ENCODE results near the gene SLFNL1.

The SLFNL1 gene
- 0 to 0.30 (median 0.25) reads per million in 4 donors for total RNA-seq

DNA sequence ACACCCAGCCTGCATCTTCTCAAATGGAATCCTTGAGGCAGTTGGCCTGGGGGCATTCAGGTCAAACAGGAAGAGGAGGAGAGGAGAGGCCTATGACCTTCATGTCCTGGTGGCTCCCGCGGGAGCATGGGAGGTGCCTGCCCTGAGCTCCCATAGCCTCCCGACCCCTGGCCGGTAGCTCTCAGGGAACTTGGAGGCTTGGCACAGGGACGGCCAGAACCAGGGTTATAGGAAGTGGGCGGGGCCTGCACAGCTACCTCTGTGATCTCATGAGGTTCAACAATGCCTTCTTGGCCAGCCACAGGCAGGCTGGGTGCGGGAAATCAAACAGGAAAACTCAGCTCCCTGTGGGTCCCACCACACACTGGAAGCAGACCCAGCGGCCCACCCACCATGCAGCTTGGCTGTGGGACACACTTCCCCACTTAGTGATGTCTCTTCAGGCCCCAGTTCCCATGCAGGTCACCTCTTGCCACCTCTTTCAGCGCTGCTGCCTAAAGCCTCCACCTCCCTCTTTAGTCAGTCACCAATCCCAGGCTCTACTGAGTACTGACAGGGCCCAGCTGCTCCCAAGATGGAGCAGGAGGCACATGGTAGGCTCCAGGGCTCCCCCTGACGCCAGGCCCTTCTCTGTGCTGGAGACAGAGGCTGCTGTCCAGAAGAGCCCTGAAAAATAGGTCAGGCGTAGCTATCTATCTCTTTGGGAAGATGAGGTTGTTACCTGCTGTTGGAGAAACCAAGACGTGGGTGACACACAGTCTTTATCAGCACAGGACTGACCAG is at the start of gene SLFNL1:
Gene SLFNL1, minus strand, starts transcription at position 200 of the 783 bp plus-strand sequence. CDS start 1,065 bp downstream, outside the sequence.
- no peak for DNase-seq

DNA sequence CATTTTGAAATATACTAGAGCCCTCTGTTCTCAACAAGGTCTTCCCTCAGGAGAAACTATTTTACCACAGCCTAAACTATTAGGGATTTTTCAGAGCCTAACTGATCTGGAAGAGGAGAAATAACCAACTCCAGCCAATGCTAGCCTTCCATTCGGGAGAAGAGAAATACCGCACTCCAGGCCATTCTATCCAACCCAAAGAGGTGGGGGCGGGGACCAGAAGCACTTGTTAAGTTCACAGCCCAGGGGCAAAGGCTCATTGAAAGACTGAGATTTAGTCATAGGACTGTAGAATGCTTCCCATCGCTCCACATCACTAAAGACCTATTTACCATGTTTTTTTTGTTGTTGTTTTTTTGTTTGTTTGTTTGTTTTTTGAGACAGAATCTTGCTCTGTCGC is 35.4 kb upstream of the SLFNL1 start:
- DNase-seq = no peak

DNA sequence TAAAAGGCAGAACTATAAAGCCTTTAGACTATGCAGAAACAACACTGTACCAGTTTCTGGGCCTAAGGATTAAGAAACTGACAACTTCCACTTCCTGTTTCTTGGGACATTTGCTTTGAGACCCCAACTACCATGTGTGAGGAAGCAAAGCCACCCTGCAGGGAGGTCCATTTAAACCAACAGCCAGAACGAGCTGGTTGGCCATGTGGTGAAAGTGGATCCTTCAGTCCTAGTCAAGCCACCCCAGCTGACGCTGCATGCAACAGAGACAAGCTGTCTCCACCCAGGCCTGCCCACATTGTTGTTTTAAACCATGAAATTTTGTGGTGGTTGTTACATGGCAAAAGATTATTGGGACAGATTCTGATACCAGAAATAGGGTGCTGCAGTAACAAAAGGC is 31.8 kb upstream of the SLFNL1 start:
- no peak for DNase-seq

DNA sequence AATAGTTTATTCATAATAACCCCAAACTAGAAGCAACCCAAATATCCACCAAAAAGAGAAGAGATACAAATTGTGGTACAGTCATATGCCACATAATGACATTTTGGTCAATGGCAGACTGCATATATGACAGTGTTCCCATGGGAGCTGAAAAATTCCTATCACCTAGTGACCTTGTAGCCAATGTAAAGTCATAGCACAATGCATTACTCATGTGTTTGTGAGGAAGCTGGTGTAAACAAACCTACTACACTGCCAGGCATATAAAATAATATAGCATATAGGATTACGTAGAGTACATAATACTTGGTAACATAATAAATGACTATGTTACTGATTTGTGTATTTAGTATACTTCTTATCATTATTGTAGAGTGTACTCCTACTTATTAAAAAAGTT is 29.5 kb upstream of the SLFNL1 start:
- no peak for DNase-seq

DNA sequence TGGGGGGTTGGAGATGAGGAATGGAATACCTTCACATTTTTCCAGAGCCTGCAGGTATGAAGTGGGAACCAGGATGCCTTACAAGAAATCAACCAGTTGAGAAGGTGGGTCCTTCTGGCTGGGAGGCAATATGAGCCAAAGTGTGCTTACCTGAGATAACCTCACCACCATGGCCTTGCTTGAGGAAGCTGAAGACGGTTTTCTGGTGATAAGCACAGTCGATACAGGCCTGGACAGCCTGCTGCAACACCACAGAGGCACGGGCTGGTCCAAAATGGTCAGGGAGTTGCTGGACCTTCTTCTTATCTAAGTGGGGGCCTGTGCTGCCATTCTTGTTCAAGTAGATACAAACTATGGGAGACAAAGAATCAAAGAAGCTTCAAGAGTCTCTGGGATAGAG is 27.0 kb upstream of the SLFNL1 start:
- no peak for DNase-seq

DNA sequence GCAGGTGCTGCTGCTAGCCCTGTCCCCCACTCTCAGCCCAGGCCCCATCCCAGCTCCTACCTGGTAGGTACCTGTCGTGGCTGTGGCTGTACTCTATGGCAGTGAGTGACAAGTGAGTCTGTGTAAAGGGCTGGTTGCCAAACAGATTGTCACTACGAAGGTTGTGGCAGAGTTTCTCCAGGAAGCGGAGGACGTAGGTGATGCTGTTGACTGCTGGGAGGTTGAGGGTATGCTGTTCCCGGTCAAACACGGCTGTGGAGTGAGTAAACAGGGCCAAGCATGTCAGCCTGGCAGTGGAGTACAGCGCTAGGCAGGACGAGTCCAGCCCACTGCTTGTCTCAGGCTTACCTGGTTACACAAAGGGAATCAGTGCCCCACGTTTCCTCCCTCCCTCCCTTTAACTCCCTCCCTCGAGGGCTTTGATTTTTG is 24.8 kb upstream of the SLFNL1 start:
- no peak for DNase-seq

DNA sequence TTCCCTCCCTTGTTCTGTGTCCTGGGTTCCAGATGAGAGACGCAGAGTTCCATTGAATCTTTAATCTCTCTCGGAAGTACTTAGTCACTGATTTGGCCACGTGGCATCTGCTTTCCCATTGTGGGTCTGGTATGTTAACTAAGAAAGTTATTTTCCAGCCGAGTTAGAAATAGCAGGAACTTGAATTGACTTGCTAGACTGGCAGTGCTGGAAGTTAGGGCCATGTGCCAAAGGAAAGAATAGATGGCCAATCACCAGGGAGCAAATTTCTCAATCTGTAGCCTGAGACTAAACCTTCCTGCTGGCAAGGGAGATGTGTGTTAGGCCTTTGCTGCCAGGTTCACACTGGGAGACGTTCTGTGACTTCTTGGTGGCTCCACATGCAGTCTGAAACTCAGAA is 24.2 kb upstream of the SLFNL1 start:
- DNase-seq = no peak

DNA sequence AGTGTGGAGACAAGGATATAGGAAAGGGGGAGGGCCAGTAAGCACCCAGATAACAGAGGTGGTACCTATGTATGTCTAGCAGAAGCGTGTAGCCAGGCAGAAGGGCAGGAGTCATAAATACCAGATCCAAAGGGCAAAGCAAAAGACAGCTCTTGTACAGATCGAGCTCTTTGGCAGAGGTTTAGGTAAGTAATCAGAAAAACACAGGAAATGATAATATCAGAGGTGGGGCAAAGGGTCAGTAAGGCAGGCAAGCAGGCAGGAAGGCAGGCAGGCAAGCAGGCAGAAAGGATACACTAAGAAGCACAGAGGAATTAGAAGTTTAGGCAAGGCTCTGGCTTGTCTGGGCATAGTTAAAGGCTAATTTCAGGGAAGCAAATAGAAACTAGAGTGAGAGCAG is 22.7 kb upstream of the SLFNL1 start:
- DNase-seq = no peak

DNA sequence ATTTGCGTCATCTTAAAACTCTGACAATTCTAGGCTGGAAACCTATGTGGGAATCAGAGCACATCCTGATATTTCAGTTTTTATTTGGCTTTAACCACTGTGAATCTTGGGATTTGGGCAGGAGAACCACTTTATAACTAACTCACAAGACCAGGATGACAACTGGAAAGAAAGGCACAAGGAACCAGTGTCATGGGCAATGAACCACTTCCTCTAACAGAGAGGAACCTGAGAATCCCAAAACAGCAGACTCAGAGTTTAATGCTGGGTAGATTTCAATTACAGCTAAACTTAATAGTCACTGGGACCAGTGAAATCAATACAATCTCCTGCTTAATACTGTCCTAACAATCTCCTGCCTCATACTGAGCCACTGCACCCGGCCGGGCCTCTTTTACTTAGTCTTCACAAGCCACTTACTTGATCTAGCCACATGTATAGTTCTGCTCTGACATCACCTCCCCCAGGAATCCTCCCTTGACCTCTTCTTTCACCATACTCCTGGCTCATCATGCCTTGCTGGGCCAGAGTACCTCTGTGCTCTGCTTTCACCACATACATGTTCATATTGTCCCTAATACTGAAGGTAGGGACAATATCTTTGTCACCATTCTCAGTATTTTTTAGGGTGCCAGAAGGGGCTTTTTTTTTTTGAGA is 20.2 kb upstream of the SLFNL1 start:
- no peak for DNase-seq

DNA sequence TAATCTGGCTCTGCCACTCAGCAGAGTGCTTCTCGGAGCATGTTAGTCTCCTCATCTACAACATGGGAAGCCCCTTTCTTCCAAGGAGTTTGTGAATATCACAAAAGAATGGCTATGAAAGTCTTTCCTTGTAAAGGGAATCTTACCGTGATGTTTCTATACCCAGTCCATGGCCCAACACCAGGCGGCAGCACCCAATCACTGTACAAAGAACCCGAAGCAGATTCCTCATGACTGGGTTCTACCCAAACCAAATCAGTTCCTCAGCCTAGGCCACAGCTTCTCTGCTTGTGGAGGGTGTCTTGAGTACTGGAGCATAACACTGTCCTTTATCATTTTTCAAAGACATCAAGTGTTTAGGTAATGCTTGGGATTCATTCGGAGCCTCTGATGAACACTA is 16.6 kb upstream of the SLFNL1 start:
- DNase-seq = no peak

DNA sequence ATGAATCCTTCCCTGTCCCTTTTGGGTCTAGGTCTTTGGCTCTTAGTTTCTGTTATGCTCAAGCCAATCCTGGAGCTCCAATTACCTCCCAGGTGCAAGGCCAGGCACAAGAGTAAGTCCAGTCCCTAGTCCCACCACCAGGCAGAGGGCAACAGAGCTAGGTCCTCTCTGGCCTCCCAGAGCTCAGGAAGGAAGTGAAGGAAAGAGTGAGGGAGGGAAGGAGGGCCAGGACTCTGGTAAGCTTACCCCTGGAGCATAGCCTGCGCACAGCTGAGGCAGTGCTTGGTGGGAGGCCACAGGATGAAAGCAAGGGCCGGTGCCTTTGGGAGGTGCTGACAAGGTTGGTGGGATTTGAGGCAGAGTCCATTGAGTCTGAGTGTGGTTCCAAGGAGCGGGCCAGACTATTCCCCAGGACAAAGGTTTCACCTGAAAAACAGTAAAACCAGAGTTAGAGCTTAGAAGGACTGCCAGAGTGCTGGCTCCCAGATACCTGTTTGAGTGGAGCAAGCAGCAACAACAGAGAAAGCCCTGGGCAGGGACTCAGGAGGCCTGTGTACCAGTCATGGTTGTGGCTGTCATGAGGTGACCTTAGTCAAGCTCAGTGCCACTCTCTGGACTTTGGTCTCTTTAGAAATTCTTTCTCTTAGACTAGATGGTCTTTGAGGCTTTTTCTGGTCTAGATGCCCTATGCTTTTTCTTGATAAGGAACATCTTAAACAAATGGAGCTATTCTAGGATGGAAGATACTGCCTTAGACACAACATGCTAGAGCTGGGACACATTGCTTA is 15.8 kb upstream of the SLFNL1 start:
- no peak for DNase-seq

DNA sequence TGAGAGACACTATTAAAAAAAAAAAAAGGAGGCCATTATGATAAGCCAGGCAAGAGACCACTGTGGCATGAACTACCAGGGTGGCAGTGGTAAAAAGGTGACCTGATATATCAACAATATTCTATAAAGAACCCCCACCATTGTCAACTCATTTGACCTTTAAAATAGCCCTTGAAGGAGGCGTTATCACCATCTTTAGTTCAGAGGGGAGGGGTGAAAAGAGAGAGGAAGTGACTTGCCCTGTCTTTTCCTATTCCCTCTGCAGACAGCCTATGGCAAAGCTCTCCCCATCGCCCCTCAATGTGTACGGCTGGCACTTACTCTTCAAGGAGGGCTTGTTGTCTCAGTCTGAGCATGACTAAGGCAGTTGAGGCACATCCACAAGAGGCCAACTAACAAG is 11.7 kb upstream of the SLFNL1 start:
- no peak for DNase-seq

DNA sequence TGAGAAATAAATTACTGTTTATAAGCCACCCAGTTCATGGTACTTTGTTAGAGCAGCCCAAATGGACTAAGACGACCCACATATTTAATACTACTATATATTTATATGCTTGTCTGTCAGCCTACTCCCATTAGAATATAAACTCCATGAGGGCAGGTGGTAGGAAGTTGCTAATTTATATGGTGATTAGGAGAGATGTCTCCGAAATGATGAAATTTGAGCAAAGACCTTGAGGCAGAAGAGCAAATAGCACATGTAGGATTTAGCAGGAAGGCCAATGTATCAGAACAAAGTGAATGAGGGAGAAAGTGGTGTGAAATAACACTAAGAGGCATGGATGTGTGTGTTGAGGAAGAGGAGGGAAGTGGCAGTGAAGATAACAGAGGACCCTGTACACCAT is 10.6 kb upstream of the SLFNL1 start:
- DNase-seq = no peak

DNA sequence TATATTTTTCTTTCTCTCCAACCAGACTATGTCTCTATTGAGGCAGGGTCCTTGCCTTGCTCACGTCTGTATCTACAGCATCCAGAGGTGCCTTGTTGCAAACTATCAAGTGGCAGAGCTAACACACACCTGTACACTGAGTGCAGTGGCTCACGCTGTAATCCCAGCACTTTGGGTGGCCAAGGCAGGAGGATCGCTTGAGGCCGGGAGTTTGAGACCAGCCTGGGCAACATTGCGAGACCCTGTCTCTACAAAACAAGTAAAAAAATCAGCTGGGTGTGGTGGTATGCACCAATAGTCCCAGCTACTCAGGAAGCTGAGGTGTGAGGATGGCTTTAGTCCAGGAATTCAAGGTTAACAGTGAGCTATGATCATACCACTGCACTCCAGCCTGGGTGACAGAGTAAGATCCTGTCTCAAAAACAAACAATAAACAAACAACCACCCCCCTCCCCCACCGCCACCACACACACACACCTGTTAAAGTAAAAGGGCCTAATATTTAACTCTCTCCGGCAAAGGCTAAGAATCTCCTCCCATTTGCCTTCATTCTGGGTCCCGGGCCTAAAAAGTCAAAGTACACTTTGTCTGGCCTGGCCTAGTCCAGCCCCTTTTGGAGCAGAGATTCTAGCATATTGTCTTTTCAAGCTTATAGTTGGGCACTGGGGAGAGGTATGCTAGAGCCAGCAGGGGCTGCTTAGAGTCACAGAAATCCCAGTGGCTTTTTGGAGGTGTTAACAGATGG is 9.5 kb upstream of the SLFNL1 start:
- DNase-seq = no peak

DNA sequence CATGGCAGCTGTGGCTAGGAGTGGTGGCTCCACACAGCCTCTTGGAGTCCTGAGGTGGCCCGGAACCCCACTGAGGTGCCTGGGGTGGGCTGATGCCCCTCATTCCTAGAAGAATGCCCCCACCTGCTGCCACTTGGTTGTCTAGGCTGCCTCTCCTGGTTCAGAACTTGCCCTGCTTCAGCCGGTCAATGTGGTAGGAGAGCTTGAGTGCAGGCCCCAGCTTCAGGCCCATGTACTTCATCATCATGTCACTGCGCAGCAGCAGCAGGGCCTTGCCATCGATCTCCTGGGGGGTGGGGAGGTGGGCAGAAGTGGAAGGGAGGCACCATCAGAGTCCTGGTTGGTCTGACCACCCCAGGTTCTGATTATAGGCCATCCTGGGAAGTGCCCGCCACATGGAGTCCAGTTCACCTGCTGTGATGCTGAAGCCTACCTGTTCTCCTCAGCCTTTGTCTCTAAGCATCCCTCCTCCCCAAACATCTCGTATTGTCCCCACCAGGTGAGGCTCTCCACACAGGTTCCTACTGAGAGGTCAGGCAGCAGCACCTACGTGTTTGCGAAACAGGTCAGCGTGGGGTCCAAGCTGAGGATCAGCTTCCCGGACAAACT is 6.6 kb upstream of the SLFNL1 start:
- DNase-seq = no peak

DNA sequence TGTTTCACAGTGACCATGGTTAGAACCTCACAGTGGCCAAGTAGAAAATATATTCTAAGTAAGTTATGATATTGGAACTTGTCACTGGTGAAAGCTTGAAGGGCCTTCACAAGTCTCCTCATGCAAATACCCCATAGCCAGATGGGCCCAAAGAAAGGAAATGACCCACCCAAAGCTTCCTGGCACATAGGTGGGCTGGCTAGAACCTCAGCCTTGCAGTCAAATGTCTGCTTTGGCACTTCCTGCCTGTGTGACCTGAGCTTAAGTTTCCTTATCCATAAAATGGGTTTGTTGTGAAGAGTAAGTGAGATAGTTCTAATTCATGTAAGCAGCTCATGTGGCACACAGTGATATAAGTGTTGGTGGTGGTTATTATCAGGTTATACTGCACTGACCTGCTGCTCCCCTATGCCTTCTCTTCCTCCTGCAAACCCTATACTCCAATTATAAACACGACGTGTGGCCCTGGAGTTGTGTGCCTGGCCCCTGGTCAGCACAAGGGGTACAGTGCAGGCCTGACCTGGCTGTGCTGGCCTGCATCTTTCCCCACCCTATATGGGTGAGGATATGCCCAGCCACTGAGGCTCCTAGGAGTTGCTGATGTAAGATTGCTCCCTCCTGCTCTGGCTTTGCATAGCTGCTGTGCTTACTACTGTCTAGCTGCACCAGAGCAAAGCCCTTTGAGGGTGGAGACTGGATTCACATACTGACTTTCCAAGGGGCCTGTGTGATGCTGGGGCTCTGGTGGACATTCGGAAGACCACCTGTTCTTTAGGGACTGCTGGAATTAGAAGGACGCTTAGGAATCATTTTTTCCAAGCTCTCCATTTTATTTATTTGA is 4.7 kb upstream of the SLFNL1 start:
- no peak for DNase-seq

DNA sequence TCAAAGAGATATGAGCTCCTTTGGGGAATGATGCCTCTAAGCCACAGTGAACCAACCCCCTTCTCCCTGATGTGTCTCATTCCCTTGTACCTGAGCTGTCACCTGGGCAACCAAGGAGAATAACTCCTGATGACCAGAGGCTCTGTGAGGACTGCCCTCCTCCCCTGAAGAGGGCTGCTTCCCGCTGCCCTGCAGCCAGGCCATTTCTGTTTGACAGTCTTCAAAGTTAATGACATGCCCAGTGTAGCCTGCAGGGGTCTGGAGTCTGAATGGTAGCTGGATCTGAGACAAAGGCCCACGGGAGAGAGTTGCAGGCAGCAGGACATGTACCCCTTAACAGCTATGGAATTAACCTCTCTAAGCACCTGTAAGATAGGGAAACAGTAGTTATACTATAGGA is 3.4 kb upstream of the SLFNL1 start:
- DNase-seq = no peak

DNA sequence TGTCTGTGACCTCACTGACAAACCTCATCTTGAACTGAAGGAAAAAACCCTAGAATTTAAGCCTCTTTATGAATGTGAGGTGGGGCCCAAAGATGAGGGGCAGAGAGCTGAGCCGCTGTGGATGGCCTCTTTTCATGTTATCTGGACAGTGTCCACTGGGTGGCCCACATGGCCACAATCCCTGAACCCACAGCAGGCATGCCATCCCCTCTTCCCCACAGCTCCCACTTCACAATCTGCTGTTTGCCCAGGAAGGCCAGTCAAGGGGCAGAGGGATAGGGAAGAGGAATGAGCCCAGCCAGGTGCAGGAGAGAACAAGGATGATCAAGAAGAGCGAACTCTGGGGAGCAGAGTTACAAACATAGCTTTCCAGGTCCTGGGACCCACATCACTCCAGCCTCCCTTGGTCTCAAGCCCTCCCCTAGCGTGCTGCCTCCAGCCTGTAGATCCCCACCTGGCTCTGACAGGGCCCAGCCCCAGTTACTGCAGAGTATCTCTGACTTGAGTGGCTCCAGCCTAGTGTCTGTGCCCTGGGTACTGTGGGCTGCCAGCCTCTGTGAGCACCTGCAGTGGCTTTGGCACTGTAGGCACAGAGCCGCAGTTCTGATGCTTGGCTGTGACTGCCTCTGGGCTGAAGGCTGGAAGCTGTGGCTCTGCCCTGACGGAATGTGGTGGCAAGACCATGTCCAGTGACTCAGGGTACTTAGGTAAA is 1.9 kb upstream of the SLFNL1 start:
- no peak for DNase-seq

DNA sequence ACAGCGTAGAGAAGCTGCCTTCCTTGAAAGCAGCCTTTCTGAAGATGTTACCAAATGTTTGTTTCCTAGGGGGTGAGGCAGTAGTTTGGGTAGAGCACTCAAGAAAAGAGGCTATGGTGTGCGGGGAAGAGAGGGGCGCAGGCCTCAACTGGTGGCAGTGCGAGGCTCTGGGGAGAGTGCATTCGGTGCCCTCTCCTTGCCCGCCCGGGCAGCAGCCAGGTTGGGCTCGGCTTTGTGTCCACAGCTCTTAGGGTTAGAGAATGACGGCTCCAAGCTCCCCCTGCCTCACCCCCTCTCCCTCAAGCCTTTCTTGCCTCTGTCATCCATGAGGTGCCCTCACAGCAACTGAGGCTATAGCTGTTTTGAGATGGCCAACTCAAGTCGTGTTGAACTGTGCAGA is 899 bp upstream of the SLFNL1 start:
- DNase-seq = no peak

DNA sequence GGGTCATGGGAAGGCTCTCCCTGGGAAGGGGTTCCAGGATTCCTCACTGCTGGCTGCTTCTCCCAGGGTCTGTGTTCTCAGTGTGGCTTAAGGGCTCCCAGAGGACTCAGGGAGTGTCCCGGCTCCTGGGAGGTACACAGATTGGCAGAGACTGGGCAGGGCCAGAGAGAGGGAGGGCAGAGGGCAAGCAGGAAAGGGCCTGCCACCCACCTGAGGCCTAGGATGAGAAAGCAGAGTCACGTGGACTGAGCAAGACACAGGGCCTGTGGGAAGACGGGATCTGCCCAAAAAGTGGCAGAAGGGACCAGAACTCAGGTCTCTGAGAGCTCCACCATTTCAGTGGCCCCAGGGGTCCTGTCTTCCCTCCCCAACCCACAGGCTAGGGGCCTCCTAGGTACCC is 871 bp downstream of the SLFNL1 start:
- DNase-seq = no peak

DNA sequence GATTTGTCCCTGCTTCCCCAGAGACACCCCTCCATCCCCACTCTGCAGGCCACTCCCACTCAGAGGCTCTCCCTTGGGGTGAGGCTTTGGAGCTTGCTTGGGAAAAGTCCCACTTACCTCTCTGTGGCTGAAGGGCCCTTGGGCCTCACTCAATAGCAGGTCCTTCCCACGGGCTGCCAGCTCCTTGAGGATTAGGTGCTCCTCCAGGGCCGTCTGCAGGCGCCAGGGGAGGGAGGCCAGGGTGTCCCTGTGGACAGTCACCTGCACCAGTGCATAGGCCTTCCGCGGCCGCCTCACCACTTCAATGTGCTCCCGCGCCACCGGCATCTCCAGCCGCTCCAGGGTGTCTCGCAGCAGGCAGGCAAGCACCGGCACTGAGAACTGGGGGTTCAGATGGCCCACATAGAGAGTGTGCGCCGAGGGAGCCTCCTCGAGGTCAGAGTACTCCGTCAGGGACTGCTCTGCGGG is 1.4 kb downstream of the SLFNL1 start:
- no peak for DNase-seq
